Lower leg skin (tissue), 4 donors: Measurements from ENCODE around the gene SLIT3. TPM values are rescaled to one million over a fixed set of nuclear protein-coding genes. Genes with fewer than 3 reads are reported as not detected.
A peak's percentile ranks its signal among the peaks of the same experiment; 100 is the strongest.

Source experiments
- DNase-seq, 2 donors: peaks; one replicate each; pipeline ENCODE4 v3.0.0-alpha.2; 2019; ENCODE audit warnings: low spot score in 2 of 2
- H3K4me3 ChIP-seq: fragments of 200-600 bp; sonication (generic); 2 replicates; pipeline ENCODE4 v1.5.1; 2017; ENCODE audit warnings: mild to moderate bottlenecking, low read depth; ENCODE audit not compliant: poor library complexity, severe bottlenecking
- CTCF ChIP-seq, 3 donors: fragments of 450-650 bp; IDR thresholded peaks; one replicate each; pipeline ENCODE4 v1.5.1; 2016; ENCODE audit warnings: antibody characterized with exemption in 3 of 3, mild to moderate bottlenecking in 3 of 3, moderate library complexity in 2 of 3
- POLR2A ChIP-seq, 2 donors: fragments of 450-650 bp; IDR thresholded peaks; one replicate each; pipeline ENCODE4 v1.6.1; 2016 to 2017; ENCODE audit warnings: antibody characterized with exemption in 2 of 2, mild to moderate bottlenecking in 1 of 2, moderate library complexity in 1 of 2
- WGBS, 2 donors: methylation state at CpG; one replicate each; pipeline ENCODE4 v1.1.5; 2018; 5-methylcytosine and 5-hydroxymethylcytosine counted together
- intact Hi-C: fragments of 100-400 bp; cut with DNase I; formaldehyde crosslinking; loops from one replicate; pipeline ENCODE4 v1.15.0; 2023; ENCODE audit warnings: low total_unique reads
- total RNA-seq, 4 donors: library from RNA; depleted of rRNA; stranded (reverse); fragments of >200 nt; gene quantifications; one replicate each; pipeline ENCODE4 v1.1.0, GENCODE V29; 2016

The SLIT3 gene
- total RNA-seq, 4 donors from 2014 or later, result 12.4 to 66.0 (median 22.8) TPM

GRCh38 chr5:169122951-169123350 lies 178.0 kb downstream of the SLIT3 start:
- 24 to 44% methylated on average over 1 of the region's 1 CpG for WGBS, 2 donors
- TF ChIP-seq POLR2A (IDR thresholded peaks at IDR 0.05), result no peak
- no peak for TF ChIP-seq CTCF (IDR thresholded peaks at IDR 0.05)
- intact Hi-C loops, result no loop called here
- DNase-seq, result no peak
- no peak overlapping the region for H3K4me3 ChIP-seq

DNA sequence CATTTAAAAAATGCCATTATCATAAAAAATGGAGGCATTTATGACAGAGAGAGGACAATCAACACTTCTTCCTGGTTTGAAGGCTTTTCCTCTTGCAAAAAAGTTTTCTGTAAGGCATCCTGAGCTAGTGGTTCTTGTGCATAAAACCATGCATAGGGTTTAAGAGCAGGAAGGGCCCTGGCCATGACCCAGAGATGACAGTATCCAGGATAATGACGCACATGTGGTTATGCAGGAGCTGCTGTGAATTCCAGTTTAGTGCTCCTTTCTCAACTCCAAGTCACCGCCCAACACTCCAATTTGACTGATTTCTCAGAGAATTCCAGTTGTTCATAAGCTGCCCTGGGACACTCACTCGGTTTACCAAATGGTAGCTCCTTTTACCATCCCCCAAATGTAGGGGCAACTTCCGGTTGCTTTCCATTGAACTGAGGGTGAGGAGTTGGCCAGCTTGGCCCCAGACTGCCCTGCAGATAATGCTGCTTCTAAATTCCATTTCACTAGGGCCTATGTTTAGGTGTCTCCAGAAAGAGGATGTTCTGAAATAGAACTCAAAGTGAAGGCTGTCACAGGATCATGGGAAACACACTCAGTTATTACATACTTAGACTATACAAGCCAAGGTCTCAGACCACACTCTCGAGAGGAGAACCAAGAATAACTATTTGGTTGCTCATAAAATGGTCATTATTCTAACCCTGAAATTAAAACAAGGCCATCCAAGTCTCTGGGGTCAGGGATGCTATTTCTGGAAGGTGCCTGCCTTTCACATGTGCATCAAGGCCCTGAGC lies 179.1 kb downstream of the SLIT3 start:
- intact Hi-C loops, result no loop called here
- H3K4me3 ChIP-seq, result no peak overlapping the region
- 74 to 79% methylated on average over 5 of the region's 5 CpGs for WGBS, 2 donors
- TF ChIP-seq CTCF (IDR thresholded peaks at IDR 0.05), result no peak
- TF ChIP-seq POLR2A (IDR thresholded peaks at IDR 0.05), result no peak
- DNase-seq, result peak in 1 of 2 donors; percentile 25

DNA sequence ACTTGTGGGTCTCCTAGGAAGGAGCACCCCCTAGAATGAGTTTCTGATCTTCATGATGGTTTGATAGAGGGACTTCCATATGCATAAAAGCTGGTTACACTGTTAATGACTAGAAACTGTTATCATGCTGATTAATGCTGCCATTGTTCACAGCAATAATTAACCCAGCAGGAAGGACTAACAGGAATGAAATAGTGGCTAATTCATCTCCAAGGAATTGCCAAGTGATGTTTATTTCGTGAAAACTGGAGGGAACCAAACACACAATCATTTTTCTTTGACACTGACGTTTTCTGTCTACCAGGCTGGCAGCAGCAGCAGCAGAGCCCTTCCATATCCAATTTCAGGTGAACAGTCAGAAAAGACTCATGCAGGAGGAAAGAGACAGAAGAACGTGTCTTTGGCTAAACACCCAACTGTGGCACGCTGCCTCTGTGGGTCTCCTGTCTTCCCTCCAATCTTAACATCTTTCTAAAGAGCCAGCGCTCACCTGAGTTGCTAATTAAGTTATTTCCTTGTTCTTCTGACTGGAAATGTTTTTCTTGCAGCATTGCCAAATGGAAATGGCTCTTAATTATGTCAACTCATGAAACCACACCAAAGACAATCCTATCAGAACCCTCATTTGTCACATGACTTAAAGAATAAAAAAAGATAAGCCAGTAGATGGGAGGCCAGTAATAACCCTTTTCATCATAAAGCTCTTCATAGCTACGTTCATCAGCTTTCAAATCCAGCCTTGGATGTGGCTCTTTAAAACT lies 181.5 kb downstream of the SLIT3 start:
- intact Hi-C loops, result no loop called here
- TF ChIP-seq CTCF (IDR thresholded peaks at IDR 0.05), result no peak
- TF ChIP-seq POLR2A (IDR thresholded peaks at IDR 0.05), result no peak
- WGBS, 2 donors, result 40 to 44% methylated on average over 6 of the region's 6 CpGs
- peak in 1 of 2 donors; percentile 70 for DNase-seq
- H3K4me3 ChIP-seq, result no peak overlapping the region

DNA sequence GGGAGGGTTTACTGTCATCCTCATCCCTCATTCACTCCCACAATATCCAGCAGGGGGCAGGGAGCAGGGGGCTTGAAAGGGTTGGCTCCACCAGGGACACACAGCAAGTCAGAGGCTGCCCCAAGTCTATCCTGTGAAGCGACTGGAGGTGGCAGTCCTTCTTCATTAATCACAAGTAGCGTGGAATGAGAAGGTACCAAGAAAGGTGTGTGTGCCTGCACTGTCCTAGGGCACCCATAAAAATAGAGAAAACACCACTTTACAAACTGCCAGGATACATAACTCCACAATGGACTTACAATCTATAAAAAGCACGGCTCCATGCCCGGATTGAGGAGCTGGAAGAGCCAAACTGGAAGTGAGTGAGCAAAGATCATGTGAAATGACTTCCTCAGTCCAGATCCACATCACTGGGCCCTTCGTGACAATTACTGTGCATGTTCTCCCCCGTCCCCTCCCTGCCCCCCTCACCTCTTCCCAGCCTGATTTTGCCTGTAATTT lies 183.9 kb downstream of the SLIT3 start:
- no peak overlapping the region for H3K4me3 ChIP-seq
- TF ChIP-seq CTCF (IDR thresholded peaks at IDR 0.05), result no peak
- no peak for TF ChIP-seq POLR2A (IDR thresholded peaks at IDR 0.05)
- WGBS, 2 donors, result 62 to 68% methylated on average over 6 of the region's 6 CpGs
- peak; percentile 67 to 86 for DNase-seq
- intact Hi-C loops, result no loop called here

DNA sequence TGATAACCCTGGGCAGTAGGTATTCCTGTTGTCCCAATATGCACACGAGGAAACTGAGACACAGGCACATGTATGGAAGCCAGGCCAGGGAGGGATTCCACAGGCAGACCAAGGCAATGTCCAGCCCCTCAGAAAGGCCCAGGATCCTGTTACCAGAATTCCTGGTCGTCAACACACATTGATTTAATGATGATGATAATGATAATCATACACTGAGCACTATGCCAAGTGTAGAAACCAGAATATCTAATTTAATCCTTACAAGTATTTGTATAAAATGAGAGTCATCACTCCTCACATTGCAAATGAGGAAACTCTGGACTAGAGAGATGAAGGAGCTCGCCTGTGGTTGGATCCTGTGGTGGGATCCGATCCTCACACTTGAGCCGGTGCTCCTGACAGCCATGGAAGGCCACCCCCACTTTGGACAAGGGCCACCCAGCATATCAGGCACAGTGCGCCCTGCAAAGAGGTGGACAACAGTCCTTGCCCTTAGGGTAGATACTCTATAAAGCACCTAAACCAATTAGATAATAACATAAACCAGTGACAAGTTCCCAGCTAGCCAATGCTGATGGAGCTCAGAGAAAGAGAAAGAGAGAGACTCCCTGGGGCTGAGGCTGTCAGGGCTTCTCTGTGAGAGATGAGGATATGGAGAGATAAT lies 185.3 kb downstream of the SLIT3 start:
- TF ChIP-seq CTCF (IDR thresholded peaks at IDR 0.05), result no peak
- no peak for TF ChIP-seq POLR2A (IDR thresholded peaks at IDR 0.05)
- intact Hi-C loops, result no loop called here

More for the DNA sequence above, 185.3 kb downstream of the SLIT3 start:
- WGBS, 2 donors, result 71 to 78% methylated on average over 6 of the region's 6 CpGs
- peak in 1 of 2 donors; percentile 57 for DNase-seq
- no peak overlapping the region for H3K4me3 ChIP-seq
